ENCODE measurements around the gene NIP7.
A peak's percentile ranks its signal among the peaks of the same experiment; 100 is the strongest.

NIP7 gene

GRCh38 chr16:69311533-69312387 lies 27.8 kb upstream of the NIP7 start:
- Mint-ChIP-seq H3K9me3 (no peaks in the 10 kb centered on the region), H3K4me3 (peak overlapping the region; percentile 92), H3K27me3 (no peaks in the 10 kb centered on the region), H3K4me1 (peaks cover 12% of the 10 kb centered on the region), H3K36me3 (peaks cover 9% of the 10 kb centered on the region), H3K27ac (peak overlapping the region; percentile 84)
- ATAC-seq (ENCODE audit: low read depth) (peak; percentile 41), DNase-seq (ENCODE audit: low spot score in 2 of 2) (no peak)

- no peak for ATAC-seq (ENCODE audit: low read depth)
- H3K27ac Mint-ChIP-seq, result no peak overlapping the region
- H3K4me1 Mint-ChIP-seq, result peaks cover 12% of the 10 kb centered on the region
- H3K4me3 Mint-ChIP-seq, result peak overlapping the region; percentile 64
- no peaks in the 10 kb centered on the region for H3K27me3 Mint-ChIP-seq
- H3K9me3 Mint-ChIP-seq, result no peaks in the 10 kb centered on the region
- DNase-seq (ENCODE audit: low spot score in 2 of 2), result no peak
- H3K36me3 Mint-ChIP-seq, result peaks cover 9% of the 10 kb centered on the region
Measured at GRCh38 chr16:69313469-69313868, 26.1 kb upstream of the NIP7 start.

- Mint-ChIP-seq H3K36me3 (peaks cover 11% of the 10 kb centered on the region), H3K4me3 (no peak overlapping the region), H3K27me3 (no peaks in the 10 kb centered on the region), H3K4me1 (peaks cover 12% of the 10 kb centered on the region), H3K9me3 (no peaks in the 10 kb centered on the region), H3K27ac (no peak overlapping the region)
- no peak for ATAC-seq (ENCODE audit: low read depth)
- DNase-seq (ENCODE audit: low spot score in 2 of 2), result no peak
Measured at GRCh38 chr16:69314534-69314933, 25.0 kb upstream of the NIP7 start.

GRCh38 chr16:69315486-69316311 lies 23.9 kb upstream of the NIP7 start:
- Mint-ChIP-seq H3K9me3 (no peaks in the 10 kb centered on the region), H3K27ac (no peak overlapping the region), H3K27me3 (no peaks in the 10 kb centered on the region), H3K36me3 (peaks cover 13% of the 10 kb centered on the region), H3K4me1 (peaks cover 12% of the 10 kb centered on the region), H3K4me3 (no peak overlapping the region)
- ATAC-seq (ENCODE audit: low read depth) (no peak), DNase-seq (ENCODE audit: low spot score in 2 of 2) (no peak)

GRCh38 chr16:69316595-69317034 lies 23.0 kb upstream of the NIP7 start:
- Mint-ChIP-seq H3K27me3 (no peaks in the 10 kb centered on the region), H3K27ac (peak overlapping the region; percentile 20), H3K4me3 (no peak overlapping the region), H3K4me1 (peaks cover 13% of the 10 kb centered on the region), H3K9me3 (no peaks in the 10 kb centered on the region), H3K36me3 (peaks cover 18% of the 10 kb centered on the region)
- DNase-seq (ENCODE audit: low spot score in 2 of 2) (no peak), ATAC-seq (ENCODE audit: low read depth) (no peak)

- no peak overlapping the region for H3K27ac Mint-ChIP-seq
- peaks cover 8% of the 10 kb centered on the region for H3K4me1 Mint-ChIP-seq
- no peaks in the 10 kb centered on the region for H3K9me3 Mint-ChIP-seq
- H3K4me3 Mint-ChIP-seq, result no peak overlapping the region
- DNase-seq (ENCODE audit: low spot score in 2 of 2) (no peak), ATAC-seq (ENCODE audit: low read depth) (no peak)
- H3K36me3 Mint-ChIP-seq, result peaks cover 20% of the 10 kb centered on the region
- no peaks in the 10 kb centered on the region for H3K27me3 Mint-ChIP-seq
Measured at GRCh38 chr16:69318177-69318910, 21.2 kb upstream of the NIP7 start.

GRCh38 chr16:69318911-69319289 lies 20.7 kb upstream of the NIP7 start:
- ATAC-seq (ENCODE audit: low read depth) (no peak), DNase-seq (ENCODE audit: low spot score in 2 of 2) (no peak)
- Mint-ChIP-seq H3K4me3 (no peak overlapping the region), H3K27ac (no peak overlapping the region), H3K27me3 (no peaks in the 10 kb centered on the region), H3K4me1 (peaks cover 4% of the 10 kb centered on the region), H3K36me3 (peaks cover 18% of the 10 kb centered on the region), H3K9me3 (no peaks in the 10 kb centered on the region)

GRCh38 chr16:69319381-69319780 lies 20.2 kb upstream of the NIP7 start:
- Mint-ChIP-seq H3K36me3 (peaks cover 18% of the 10 kb centered on the region), H3K9me3 (no peaks in the 10 kb centered on the region)

GRCh38 chr16:69319826-69320739 lies 19.5 kb upstream of the NIP7 start:
- peaks cover 7% of the 10 kb centered on the region for H3K4me1 Mint-ChIP-seq
- H3K27me3 Mint-ChIP-seq, result no peaks in the 10 kb centered on the region
- no peak overlapping the region for H3K4me3 Mint-ChIP-seq
- H3K9me3 Mint-ChIP-seq, result no peaks in the 10 kb centered on the region
- peaks cover 18% of the 10 kb centered on the region for H3K36me3 Mint-ChIP-seq
- DNase-seq (ENCODE audit: low spot score in 2 of 2), result no peak
- no peak overlapping the region for H3K27ac Mint-ChIP-seq
- ATAC-seq (ENCODE audit: low read depth), result no peak

More at GRCh38 chr16:69319381-69319780, 20.2 kb upstream of the NIP7 start:
- ATAC-seq (ENCODE audit: low read depth) (no peak), DNase-seq (ENCODE audit: low spot score in 2 of 2) (no peak)
- Mint-ChIP-seq H3K27me3 (no peaks in the 10 kb centered on the region), H3K4me1 (peaks cover 4% of the 10 kb centered on the region), H3K4me3 (no peak overlapping the region), H3K27ac (no peak overlapping the region)

- no peak overlapping the region for H3K4me3 Mint-ChIP-seq
- DNase-seq (ENCODE audit: low spot score in 2 of 2), result no peak
- H3K4me1 Mint-ChIP-seq, result peaks cover 7% of the 10 kb centered on the region
- H3K27ac Mint-ChIP-seq, result no peak overlapping the region
- peaks cover 18% of the 10 kb centered on the region for H3K36me3 Mint-ChIP-seq
- H3K9me3 Mint-ChIP-seq, result no peaks in the 10 kb centered on the region
- no peaks in the 10 kb centered on the region for H3K27me3 Mint-ChIP-seq
- no peak for ATAC-seq (ENCODE audit: low read depth)
Measured at GRCh38 chr16:69320740-69321073, 18.9 kb upstream of the NIP7 start.

- no peaks in the 10 kb centered on the region for H3K9me3 Mint-ChIP-seq
- H3K36me3 Mint-ChIP-seq, result peaks cover 18% of the 10 kb centered on the region
- no peak overlapping the region for H3K27ac Mint-ChIP-seq
- H3K4me1 Mint-ChIP-seq, result peaks cover 7% of the 10 kb centered on the region
- ATAC-seq (ENCODE audit: low read depth) (no peak), DNase-seq (ENCODE audit: low spot score in 2 of 2) (no peak)
- H3K27me3 Mint-ChIP-seq, result no peaks in the 10 kb centered on the region
- no peak overlapping the region for H3K4me3 Mint-ChIP-seq
Measured at GRCh38 chr16:69321080-69321479, 18.5 kb upstream of the NIP7 start.

- H3K36me3 Mint-ChIP-seq, result peaks cover 15% of the 10 kb centered on the region
- no peaks in the 10 kb centered on the region for H3K9me3 Mint-ChIP-seq
- H3K4me3 Mint-ChIP-seq, result no peak overlapping the region
- ATAC-seq (ENCODE audit: low read depth), result no peak
- peaks cover 9% of the 10 kb centered on the region for H3K4me1 Mint-ChIP-seq
- no peak for DNase-seq (ENCODE audit: low spot score in 2 of 2)
- no peaks in the 10 kb centered on the region for H3K27me3 Mint-ChIP-seq
- H3K27ac Mint-ChIP-seq, result no peak overlapping the region
Measured at GRCh38 chr16:69322343-69322742, 17.2 kb upstream of the NIP7 start.

GRCh38 chr16:69323415-69323814 lies 16.2 kb upstream of the NIP7 start:
- Mint-ChIP-seq H3K4me3 (no peak overlapping the region), H3K27me3 (no peaks in the 10 kb centered on the region), H3K9me3 (no peaks in the 10 kb centered on the region), H3K4me1 (peaks cover 11% of the 10 kb centered on the region), H3K27ac (no peak overlapping the region), H3K36me3 (peaks cover 15% of the 10 kb centered on the region)
- ATAC-seq (ENCODE audit: low read depth) (no peak), DNase-seq (ENCODE audit: low spot score in 2 of 2) (no peak)

All from memory B cell (primary cell).